GM21367 (cell line): ENCODE measurements around the gene PPP1R36.
"Not testable (repeated sequence)": the region's sequence is repeated elsewhere in the genome, so short reads cannot be mapped to it uniquely, and the experiment has no call there.

Experiments used
- ATAC-seq: cut with Tn5 transposase; IDR thresholded peaks from one replicate; pipeline ENCODE4 v1.9.1; 2021; ENCODE audit not compliant: unreplicated experiment

Gene PPP1R36

DNA sequence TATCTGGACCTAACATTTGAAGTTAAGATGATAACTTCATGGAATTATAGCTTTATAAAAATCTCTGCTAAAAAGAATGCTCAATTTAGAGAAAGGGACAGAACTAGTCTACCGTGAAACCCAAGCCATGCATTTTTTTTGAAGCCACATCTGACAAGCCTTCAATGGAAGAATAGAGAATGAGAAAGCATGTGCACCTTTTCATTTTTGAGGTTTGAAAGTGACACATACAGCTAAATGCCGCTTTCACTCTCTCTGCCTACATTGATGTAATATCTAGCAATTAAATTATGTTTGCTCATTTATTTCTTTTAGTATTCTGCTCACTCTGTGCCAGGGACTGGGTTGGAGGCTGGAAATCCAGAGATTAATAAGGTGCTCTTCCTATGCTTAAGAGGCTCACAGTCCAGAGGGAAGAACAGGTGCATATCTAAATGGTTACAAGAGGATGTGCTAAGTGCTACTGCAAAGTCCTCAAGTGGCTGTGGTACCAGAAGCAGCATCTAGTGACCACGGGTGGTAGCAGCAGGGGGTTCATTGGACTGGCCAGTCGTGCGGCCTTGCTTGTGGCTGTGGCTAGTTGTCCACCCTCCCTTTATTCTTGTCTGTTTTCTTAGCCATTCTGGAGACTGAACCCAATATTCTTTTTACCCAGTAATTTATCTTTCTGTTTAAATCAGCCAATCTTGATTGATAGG is 60.4 kb downstream of the PPP1R36 start:
- no peak for ATAC-seq

DNA sequence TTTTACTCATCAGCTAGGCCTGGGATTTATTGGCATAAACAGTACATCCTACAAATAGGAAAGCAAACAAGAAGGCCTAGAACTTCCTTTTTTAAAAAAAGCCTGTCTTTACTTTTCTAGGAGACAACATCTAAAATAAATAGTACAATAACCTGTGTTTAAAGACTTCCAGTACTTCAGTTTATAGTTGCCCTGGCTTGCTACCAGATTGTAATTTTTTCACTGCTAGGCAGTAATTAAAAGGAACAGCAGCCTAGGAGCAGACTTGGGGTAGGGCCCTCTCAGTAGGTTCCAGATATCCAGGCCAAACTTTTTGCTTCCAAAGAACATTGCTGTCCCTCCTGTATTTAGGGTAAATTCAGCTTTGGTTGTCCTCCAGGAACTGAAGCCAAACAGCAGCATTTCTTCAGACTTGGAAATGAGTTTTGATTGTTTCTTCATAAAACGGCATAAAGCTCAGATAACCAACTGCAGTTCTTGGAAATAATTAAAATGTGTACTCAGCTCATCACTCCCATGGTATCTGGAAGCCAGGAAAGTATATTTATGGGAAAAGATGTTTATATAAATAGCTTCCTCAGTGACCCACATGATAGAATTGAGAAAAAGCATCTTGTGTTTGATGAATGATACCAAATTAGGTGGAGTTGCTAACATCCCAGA is 61.7 kb downstream of the PPP1R36 start:
- no peak for ATAC-seq

GRCh38 chr14:64612021-64612380 is 62.2 kb downstream of the PPP1R36 start:
- ATAC-seq: no peak

GRCh38 chr14:64612971-64613666 is 63.4 kb downstream of the PPP1R36 start:
- no peak for ATAC-seq

DNA sequence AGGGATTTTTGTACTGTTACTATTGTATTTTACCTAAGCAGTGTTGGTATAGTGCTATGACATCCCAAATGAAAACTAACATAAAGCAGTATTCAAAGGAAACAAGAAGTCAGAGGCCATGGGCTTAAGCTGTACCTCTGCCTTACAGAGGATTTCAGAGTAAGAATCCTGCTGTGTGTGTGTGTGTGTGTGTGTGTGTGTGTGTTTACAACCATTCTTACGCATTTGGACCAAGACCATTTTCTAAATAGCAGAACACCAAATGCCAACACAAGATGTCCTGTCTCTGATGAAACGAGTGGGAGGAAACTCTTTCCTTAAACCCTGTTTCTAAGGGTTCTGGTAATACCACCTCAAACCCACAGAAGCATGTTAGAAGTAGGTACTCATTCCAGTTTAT is 64.4 kb downstream of the PPP1R36 start:
- ATAC-seq: no peak

DNA sequence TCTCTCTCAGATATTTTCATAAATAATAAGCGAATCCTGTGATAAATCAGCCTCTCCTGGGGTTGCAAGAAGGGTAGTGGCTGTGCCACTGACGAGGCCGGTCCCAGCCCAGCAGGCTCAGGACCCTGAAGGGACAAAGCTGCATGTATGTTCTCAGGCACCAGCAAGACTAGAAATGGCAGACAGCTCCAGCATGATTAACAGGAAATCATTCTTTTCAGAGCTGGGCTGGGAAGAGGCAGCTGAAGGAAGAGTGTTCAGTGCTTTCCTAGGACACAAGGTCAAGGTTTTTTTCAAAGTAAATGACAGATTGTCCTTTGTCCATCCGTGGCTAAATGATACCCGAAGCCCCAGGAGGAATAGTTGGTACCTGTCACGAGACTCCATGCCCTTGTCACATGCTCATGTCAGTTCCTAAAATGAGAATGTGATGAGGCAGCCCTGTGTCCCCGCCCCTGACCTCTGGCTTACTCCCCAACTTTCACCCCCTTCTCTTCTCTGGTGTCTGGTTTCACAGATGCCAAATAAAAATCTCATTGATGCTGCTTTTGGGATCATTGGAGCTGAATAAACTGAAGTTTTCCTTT is 65.1 kb downstream of the PPP1R36 start:
- no peak for ATAC-seq

- not testable (repeated sequence) for ATAC-seq
These were observed 68.2 kb downstream of the PPP1R36 start for GRCh38 chr14:64617872-64618408.

DNA sequence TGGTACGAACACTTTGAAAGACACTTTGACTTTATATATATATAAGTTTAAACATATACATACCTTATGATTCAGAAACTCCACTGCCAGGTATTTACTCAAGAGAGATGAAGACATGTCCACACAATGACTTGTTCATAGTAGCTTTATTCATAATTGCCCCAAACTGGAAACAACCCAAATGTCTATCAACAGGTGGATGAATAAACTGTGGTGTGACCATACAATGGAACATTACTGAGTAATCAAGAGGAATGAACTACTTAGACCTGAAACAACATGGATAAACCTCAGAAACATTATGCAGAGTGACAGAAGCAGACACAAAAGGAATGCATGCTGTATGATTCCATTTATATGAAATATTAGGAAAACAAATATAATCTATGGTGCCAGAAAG is 71.1 kb downstream of the PPP1R36 start:
- no peak for ATAC-seq

DNA sequence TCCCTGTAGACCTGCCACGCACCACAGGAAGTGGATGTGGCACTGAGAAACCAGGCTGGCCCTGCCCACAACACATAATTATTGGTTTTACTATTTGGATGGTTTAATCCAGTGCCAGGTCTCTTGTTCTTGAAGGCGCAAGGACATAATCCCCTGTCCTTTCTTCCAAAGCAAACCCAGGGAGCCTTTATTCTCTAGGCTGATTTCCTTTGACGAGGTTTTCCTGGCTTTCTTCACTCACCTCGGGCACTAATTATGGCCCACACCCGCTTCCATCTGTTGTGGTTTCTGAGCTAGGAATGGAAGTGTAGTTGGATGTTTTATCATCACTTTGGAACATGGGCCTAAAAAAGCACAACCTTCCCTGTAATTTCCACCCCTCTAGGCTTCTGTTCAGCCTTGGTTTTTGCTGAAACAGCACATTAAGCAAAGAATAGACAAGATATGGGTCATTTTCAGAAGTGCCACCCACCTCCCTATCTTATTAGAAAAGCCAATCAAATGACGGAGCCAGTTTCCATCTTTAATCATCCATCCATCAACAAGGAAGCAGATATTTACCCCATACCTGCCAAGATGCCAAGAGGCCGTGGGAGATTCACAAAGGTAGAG is 73.9 kb downstream of the PPP1R36 start:
- no peak for ATAC-seq

DNA sequence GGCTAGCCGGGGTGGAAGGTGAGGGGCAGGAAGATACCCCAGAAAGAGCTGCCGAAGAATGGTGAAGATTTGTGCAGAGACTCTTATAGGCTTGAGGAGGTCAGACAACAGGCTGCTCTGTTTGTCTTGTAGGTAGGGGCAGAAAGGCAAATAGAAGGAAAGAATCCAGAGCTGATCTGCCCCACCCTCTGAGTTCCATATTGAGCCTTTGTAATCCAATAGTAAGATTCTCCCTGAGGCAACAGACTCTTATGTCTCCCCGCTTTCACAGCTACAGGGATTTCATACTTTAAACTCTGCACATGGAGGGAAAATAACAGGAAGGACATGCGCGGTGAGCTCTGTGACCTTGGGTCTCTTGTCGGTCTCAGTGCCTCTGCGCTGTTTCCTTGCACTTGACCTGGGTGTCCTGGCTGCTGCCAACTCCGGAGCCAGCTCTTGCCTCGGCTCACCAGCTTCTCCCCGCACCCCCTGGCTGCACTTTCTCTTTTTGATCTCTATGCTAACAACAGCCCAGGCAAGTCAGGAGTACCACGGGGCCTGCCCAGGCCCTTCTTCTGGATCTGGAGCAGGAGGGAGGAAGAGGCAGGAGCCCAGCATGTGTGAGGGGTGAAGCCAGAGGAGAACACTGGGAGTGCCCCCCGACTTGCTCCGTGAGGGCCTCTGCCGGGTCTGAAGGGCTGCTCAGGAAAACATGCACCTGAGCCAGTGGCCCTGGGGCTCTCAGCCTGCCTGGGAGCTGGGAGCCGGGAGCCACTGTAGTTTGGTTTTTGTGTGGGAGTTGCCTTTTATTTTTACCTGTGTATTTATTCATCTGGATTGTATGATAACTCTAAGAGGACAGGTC is 75.8 kb downstream of the PPP1R36 start:
- ATAC-seq: no peak

GRCh38 chr14:64628940-64629408 is 79.2 kb downstream of the PPP1R36 start:
- ATAC-seq: no peak

GRCh38 chr14:64630778-64631177 is 81.0 kb downstream of the PPP1R36 start:
- ATAC-seq: no peak

DNA sequence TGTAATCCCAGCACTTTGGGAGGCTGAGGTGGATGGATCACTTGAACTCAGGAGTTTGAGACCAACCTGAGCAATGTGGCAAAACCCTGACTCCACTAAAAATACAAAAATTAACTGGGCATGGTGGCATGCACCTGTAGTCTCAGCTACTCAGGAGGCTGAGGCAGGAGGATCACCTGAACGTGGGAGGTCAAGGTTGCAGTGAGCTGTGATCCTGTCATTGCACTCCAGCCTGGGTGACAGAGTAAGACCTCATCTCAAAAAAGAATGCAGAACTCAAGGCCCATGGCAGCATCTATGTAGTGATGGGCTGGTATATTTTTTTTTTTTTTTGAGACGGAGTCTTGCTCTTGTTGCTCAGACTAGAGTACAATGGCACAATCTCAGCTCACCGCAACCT is 81.5 kb downstream of the PPP1R36 start:
- ATAC-seq: not testable (repeated sequence)

DNA sequence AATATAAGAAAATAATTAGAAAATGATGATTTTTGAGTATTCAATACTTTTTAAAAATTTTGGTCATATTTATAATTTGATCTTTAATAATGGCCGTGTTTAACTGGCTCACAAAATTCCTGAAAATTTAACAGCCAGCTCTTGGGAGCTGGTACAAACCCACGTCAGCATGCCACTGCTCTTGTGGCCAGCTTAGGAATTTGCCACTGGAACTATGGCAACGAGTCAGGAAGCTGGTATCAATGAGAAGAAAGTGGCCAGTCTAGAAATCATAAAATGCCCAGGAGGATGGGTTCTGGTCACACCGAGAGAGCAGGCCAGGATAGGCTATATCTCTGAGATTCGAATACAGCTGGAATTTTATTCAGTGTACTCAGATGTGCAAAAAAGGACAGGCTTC is 82.3 kb downstream of the PPP1R36 start:
- ATAC-seq: no peak

DNA sequence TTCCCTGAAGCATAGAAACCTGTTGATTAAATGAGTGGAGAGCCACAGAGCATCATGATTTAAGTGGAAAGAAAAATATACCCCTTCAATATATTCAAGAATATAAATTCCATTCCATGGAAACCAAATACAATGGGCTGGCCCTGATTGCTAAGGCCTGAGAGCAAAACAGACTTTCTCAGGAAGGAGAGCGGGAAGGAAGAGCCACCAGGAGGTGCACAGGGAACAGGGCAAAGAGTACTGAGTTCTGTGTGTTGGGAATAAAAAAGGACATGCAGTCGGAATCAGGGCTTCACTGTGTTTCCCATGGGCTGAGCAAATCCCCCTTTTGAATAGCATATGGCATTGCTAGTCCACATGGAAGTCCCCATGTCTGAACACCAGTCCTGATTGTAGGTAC is 84.8 kb downstream of the PPP1R36 start:
- ATAC-seq: no peak

DNA sequence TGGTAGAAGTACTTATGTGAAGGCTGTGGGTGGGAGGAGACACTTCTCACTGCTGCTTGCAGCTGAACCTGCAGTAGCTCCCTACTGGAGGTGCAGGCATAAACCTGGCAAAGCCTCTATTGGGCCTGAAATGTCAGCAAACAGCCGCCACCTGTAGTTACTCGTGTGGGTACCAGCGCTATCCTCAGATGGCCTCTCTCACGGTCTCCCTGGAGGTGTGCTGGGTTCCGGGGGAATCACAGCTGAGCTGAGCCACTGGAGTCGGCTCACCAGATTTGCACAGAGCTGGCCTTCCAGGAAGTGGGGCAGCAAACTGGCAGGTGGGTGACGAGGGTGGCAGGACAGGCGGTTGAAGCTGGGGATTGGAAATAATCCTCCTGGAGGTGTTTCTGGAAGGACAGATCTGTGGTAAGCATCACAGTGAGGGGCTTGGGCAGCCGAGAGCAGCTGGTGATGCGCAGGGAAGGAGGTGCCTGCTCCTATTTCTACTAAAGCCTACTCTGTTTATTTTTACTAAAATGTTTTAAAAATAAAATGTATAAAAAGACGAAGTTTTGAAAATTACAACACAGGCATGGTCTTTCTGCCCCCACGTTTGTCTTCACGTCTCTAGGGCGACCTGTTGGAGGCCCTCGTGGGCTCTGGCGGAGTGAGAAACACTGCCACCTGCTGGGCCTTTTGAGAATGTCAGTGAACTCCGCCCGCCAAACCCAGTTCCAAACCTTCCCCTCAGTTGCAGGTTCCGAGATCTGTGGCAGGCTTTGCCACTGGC is 86.6 kb downstream of the PPP1R36 start:
- peak; percentile 55 for ATAC-seq

DNA sequence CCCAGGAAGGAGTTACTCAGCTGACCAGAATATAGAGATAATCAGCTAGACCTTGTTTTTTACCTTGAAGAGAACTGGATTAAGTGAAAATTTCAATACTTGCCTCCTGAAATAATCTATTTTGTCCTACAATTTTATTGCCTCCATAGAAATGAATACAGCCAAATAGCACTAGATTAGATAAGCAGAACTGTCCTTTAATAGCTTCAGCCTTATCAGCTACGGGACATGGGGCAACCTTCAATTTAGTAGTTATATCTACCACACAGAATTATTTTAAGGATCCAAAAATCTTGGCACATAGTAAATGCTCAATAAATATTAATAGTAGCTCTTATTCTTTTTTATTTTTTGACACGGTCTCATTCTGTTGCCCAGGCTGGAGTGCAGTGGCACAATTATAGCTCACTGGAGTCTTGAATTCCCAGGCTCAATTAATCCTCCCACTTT is 87.2 kb downstream of the PPP1R36 start:
- ATAC-seq: no peak

GRCh38 chr14:64637735-64638473 is 88.1 kb downstream of the PPP1R36 start:
- no peak for ATAC-seq

DNA sequence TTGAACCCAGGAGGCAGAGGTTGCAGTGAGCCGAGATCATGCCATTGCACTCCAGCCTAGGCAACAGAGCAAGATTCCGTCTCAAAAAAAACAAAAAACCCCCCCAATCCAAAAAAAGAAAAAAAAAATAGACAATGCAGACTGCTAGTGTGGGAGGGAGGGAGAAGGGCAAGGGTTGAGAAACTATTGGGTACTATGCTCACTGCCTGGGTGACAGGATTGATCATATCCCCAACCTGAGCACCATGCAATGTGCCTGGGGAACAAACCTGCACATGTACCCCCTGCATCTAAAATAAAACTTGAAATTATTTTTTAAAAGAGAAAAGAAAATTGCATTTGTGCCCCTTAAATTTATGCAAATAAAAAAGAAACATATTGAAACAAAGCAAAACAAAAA is 88.9 kb downstream of the PPP1R36 start:
- no peak for ATAC-seq
